Activated T-cell treated with anti-CD3 and anti-CD28 coated beads, Interleukin-2, amount 50 U/mL, for 48 hours (primary cell): ENCODE results near the gene ATG2A.
A peak's percentile ranks its signal among the peaks of the same experiment; 100 is the strongest.

Source experiments
- DNase-seq, 2 experiments: peaks; one replicate each; pipeline ENCODE4 v3.0.0-alpha.2; 2020

ATG2A gene

DNA sequence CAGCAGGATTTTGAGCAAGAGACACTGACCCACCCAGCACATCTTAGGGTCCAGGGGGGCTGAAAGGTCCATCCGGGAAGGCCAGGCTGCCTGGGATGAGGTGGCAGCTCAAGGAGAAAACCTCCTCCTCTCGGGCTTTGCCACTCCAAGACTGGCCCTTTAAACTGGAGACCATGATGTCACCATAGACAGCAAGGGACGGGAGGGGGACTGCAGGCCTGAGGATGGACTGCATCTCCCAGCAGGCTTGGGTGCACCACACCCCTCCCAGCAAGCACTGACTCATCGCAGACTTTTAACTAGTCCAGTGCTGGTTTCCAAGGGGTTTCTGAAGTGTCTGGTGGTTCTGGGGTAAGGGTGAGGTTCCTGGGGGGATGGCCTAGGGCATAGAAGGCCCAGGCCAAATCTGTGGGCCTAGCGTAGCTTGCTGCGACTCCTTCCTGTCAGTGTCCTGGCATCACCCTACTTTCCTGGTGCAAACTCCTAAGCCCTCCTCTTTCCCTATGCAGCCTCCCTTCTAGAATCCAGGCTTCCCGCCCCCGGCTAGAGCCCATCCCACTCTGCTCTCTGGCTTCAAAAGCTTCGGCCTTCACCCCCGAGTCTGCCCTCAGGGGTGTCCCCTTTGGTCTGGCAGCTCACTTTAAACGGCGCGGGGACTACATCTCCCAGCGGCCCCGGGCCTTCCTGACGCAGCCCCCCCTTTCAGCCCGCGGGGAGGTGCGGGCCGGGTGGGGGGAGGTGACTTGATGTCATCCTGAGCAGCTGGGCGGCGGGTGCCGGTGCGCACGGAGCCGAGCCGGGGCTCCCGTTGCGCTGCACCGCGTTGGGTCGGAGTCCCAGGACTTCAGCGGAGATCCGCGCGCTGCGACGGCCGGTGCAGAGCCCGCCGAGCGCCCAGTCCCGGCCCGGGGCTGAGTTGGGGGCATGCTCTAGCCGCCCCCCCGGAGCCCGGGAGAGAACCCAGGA is 7.2 kb upstream of the ATG2A start, which contains the start of gene PPP2R5B:
PPP2R5B (plus strand) TSS at position 746 of the 966 bp plus-strand sequence. CDS start 1,046 bp downstream, outside the sequence.
- DNase-seq, result peak; percentile 92

DNA sequence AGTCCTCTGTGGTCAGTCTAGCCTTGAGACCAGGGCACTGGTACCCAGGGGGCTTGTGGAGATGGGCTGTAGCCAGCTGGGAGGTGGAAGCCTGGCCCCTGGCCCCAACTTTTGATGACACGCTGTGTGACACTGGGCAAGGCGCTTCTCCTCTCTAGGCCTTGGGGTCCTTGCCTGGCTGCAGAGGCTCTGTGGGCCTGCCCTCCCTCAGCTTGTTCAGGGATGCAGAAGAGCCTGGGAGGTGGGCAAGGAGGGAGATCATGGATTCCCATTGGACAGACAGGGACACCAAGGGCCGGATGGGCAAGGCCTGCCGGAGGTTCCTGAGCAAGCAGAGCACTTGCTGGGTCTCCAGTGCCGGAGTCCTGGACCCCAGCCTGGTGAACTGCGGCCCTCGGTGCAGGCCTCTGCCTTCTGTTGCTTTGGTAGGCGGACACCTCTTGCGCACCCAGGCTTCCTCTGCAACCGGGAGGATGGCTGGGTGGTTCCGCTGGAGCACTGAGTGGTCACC is 6.2 kb upstream of the ATG2A start:
- DNase-seq, result no peak

DNA sequence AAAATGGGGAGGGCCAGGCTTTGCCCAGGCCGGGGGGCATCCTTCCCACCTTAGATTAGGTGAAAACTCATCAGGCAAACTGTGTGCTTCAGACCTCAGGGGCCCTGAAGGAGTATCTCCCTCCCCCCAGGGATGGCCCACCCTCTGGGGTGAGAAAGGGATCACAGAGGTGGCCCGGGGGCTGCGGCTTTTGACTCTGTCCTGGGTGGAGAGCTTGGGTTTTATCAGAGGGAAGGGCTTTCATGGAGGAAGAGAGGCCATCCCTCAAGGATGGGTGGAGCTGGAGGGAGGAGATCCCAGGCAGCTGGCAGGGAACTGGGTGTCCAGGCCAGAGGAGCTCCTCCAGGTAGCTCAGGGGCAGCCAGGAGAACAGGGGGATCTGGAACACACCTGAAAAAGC is 4.4 kb upstream of the ATG2A start:
- DNase-seq, result no peak

DNA sequence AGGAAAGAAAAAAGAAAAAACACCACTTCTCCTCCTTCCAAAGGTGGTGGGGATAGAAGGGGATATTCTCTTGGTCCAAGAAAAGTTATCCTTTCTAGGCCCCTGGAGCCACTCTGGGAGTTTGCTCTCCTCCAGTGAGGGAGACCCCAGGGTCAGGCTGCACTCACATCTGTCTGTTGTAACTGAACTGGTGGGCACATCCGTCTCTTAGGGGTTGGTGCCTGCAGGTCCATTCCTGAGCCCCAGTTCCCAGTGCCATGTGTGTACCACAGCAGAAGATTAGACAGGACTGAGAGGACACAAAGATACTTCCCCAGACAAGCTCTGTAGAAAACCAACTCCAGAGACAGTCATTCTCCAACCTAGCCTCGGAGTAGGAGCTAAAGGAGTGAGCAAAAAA is 3.1 kb upstream of the ATG2A start:
- DNase-seq, result no peak

DNA sequence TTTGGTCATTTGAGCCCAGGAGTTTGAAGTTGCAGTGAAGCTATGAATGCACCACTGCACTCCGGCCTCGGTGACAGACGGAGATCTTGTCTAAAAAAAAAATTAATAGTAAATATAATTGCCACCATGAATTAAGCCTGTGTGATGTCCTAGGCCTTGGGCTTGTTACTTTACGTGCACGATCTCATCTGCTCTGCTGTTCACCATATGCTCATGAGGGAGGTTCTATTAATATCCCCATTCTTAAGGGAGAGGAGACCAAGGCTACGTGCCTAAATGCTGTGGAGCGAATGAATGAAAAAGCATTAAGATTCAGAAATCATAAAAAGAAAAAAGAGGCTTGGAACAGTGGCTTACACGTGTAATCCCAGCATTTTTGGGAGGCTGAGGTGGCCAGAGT is 2.6 kb upstream of the ATG2A start:
- DNase-seq, result no peak

DNA sequence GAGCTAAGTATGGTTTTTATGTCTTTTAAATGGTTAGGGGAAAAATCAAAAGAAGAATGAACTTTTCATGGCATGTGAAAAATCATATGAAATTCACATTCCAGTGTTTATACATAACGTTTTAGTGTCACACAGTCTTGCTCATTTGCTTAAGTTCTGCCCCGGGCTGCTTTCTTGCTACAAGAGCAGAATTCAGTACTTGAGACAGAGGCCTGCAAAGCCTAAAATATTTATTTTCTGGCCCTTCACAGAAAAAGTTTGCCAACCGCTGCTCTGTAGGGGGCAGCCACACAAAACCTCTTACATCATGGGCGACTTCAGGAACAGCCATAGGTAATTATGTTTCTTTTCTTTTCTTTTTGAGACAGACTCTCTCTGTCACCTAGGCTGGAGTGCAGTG is 1.0 kb upstream of the ATG2A start:
- DNase-seq, result no peak

DNA sequence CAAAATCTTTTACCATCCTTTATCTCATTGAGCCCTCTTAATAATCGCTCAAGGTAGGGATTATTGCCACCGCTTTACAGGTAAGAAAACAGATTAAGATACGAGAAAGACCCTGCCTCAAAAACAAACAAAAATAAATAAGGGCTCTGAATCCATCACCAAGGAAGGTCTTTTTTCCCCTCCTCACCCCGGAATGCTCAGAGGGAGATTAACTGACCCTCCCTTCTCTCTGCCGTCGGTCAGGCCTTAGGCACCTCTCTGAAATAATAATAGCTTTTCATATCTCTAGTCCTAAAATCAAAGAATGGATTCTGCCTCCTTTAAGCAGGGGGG is 620 bp upstream of the ATG2A start:
- no peak for DNase-seq

DNA sequence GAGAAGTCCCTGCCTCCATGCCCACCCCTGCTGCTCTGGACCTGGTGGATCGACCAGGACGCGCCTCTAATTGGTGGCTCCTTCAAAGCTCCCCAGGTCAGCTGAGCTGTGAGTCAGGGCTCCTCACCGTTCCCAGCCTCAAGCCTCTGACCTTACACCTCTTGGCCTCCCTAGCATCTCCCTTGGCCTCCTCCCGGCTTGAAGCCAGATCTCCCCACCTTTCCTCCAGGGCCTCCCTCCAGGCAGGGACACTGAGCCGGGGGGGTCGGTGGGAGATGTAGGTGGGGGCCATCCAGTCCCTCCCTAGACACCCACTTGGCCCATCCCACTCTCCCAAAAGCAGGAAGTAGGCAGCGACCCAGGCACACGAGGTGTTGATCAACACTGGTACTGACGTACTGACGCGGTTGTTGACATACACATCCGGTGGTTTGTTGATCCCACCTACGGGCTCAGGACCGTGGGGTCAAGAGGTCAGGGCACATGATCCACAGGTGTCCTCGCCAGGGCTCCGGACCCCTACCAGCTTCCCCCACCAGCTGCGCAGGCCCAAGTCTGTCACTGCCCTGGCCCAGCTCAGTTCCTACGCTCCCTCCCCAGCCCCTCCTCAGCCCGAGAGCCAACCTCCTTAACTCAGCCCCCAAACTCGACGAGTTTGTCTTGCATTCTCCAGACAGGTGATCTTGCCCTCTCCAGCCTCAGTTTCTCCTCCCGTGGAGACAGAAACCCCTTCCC is 802 bp downstream of the ATG2A start:
- DNase-seq, result peak; percentile 46 to 48

DNA sequence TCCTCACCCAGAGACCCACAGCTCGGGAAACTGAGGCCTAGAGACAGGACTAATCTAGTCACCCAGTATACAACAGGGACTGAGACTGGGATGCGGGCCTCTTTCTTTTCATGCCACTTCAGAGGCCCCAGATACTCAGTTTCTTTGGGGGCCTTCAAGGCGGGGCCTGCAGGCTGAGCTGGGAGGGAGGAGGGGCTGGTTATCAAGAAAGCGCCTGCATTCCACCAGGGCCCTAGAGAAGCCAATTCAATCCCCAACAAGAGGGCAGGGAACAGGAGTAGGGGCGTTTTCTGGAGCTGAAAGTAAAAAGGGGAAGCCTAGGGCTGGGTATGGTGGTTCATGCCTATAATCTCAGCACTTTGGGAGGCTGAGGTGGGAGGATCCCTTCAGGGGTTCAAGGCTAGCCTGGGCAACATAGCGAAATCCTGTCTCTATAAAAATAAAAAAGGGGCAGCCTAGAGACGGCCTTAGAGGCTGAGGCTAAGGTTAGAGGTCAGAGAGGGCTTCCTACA is 1.6 kb downstream of the ATG2A start:
- no peak for DNase-seq

DNA sequence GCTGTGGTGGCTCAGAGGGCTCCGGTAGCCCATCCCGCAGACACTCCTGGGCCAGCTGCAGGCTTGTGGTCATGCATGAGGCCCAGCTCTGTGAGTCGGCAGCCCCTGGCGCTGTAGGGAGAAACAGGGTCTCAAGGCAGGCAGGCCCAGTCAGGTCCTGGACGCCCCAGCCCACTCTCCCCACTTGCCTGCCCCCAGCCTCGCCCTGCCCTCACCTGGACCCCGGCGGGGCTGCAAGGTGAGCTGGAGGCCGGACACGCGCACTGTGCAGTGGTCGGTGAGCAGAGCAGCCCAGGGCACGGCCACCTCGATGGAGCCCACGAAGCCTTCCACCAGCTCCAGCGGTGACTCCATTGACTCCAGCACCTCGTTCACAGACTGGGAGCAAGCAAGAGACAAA is 2.9 kb downstream of the ATG2A start:
- no peak for DNase-seq

DNA sequence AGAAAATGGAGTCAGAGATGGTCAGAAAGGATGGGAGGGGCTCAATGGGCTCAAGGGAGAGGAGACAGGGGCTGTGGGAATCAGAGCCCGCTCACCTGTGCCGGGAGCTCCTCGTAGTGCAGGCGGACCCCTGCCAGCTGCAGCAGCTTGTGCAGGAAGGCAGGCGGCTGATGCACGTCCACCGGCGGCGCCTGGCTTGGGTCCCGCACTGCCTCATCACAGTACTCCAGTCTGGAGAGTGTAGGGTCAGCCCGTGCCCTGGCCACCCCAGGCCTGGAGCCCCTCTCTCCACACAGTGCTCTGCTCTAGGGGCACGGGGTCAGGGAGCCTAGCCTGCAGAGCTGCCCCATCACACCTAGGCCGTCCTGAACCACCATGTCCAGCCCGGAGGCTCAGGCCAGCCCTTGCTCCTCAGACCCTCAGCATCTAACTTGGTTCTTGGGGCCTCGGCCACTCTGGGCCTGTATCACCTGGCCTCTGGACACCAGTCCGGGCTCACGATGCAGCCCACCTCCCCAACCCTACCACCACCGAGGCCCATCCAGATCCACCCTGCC is 3.8 kb downstream of the ATG2A start:
- no peak for DNase-seq

DNA sequence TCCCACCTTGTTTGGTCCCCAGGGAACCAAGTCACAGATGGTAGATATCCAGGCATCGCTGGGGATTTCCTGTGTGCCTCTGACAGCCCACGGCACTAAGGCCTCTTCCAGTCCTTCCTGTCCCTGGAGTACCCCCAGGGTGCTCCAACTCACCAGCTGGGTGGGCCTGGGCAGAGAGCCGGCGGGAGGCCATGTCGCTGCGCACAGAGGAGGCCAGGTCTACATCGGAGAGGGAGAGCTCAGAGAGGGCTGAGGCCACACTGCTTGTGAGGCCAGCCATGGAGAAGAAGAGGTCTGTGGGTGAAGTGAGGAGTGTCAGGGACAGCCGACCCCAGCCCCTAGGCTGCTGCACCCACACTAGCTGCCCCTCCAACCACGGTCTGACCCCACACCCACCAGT is 5.3 kb downstream of the ATG2A start:
- no peak for DNase-seq

DNA sequence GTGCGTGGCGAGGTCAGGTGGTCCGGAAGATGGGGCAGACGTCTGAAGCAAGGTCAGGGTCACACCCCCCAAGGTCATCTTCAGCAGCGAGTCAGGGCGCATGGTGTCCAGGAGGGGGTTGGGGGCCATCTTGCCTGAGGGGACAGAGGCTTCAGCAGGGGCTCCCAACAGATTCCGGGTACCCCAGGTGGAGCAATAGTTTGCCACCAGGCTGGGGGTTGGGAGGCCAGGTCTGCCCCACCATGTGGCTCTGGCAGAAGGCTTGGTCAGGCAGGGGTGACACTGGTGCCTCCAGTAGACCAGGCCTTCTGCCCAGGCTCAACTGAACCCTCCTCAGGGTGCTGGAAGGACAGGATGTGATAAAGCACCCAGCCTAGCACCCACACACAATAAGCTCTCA is 5.9 kb downstream of the ATG2A start:
- no peak for DNase-seq

DNA sequence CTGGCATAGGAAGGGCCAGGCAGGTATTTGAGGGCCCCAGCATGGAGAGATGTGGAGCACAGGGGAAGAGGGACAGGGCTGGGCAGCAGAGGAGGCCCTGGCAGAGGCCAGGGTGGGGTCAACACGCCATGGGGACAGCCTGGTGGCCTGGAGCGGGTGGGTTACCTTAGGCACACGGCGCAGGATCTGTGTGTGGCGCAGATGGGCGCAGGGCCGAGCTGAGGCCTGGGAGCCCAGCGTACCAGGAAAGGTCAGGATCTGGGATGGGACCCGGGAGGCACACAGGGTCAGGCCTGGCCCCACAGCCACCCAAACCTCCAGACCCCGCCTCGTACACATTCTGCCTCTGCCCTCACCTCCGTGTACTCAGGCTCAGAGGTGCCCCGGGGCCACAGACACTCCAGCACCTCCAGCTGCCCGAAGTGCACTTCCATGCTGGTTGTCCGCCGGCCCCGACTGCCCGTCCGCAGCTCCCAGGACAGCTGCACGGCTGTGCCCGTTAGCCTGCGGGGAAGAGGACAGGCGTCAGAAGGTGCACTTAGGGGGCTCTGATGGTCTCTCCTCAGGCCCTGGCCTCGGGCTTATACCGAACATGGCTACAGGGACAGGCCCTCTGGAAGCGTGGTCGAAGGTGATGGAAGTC is 6.4 kb downstream of the ATG2A start:
- no peak for DNase-seq

DNA sequence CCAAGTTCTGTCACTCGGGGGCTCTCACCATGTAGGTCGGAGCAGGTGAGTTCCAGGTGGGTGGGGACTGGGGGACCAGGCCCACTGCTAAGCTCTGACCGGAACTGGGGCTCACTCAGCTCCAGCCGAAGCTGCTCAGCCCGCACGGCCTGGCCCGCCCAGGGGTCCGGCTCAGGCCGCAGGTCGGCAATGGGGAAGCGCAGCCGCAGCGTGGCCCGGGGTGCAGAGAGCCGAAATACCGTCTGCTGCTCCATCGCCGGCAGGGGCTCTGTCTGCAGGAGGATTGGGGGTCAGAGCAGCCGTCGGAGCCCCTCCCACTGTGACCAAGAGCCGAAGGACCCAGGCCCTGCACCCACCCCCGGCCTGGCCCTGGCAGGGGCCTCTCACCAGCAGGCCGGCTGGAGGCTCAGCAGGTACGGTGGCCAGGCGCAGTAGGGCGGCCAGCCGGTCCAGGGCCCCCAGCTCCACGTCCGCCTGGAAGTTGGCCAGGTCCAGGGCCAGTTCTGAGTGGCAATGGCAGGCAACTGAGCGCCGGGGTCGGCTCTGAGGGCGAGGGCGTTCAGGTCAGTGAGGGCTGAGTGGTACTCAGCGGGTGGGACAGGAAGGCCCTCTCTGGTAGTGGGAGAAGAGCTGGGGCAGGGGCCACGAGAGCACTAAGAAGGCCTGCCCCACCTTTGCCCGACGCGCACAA is 7.2 kb downstream of the ATG2A start:
- no peak for DNase-seq

DNA sequence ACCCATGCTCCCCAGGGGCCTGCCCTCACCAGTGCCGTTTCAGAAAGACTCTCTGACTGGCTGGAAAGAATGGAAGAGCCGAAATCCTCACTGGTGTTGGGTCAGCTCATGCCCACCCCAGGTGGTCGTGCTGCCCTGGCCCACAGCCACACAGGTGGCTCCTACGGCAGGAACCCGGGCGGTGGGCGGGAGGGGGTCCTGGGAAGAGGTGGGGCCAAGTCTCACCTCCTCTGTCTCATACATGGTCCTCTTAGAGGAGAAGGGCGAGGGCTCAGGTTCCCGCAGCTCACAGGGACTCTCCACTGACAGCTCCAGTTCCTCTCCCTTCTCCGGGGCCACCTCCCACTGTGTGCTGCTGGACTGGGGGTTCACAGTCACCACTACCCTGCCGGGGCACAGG is 8.2 kb downstream of the ATG2A start:
- no peak for DNase-seq

DNA sequence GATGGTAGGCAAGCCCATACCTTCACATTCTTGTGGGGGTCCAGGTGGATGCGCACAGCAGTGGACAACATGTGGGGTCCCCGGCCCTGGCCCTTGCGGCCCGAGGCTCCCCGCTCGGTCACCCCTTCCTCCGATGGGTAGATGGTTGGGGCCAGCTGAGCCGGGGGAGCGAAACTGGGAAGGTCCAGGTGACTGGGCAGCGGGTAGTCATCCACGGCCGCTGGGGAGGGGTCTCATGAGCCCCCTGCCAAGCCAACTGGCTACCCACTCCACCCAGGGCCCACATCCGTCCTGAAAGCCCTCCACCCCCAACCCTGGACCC is 10.7 kb downstream of the ATG2A start:
- no peak for DNase-seq

DNA sequence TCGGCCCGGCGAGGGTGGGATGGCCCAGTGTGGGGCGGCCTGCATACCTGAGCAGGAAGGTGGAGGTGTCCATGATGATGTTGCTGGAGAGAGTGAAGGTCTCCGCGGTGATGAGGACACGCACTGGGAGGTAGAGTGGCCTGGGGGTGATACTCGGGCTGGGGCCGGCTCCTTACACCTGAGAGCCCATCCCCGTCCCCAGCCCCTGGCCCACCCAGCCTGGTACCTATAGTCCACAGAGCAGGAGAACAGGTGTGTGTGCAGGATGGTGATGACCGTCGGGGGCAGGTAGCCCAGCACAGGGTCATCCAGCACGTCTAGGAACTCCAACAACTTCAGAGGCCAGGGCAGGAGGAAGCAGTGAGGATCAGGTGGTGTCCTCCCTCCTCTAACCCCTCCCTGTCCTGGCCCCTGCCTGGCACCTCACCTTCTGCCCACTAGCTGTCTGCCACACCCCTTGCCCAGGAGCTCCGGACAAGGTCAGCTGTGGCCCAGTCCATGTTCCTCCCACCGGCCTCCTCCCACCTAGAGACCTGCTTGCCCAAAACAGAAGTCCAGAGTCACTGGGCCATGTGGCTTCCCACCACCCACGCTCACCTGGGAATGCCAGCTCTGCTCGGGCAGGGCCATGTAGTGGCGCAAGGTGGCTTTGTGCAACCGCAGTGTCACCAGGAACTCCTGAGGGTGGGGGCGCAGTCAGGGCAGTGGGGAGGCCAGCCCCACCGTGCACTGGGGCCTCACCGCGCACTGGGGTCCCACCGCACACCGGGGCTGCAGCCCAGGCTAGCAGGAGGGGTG is 11.3 kb downstream of the ATG2A start:
- no peak for DNase-seq

DNA sequence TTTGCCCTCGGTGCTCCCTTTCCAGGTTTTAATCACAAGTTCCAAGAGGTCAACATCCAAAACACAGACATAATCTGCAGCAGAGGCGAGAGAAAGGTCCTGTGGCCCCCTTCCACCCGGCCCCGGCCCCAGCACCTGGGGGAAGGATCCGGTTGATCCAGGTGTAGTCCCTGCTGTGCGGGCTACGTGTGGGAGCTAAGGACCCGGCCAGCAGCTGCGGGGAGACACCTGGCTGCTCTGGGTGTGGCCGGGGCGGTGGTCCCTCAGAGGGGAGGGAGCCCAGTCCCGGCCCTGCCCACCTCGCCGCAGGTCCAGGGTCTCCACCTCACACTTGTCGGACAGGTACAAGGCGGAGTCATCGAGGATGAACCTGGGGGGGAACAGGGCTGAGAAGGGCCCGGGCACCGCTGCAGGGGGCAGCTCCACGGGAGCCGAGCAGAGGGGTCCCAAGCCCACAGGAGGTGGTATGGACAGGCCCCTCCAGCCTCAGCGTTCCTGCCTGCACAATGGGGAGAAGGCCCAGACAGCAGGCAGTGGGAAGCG is 13.6 kb downstream of the ATG2A start:
- no peak for DNase-seq

DNA sequence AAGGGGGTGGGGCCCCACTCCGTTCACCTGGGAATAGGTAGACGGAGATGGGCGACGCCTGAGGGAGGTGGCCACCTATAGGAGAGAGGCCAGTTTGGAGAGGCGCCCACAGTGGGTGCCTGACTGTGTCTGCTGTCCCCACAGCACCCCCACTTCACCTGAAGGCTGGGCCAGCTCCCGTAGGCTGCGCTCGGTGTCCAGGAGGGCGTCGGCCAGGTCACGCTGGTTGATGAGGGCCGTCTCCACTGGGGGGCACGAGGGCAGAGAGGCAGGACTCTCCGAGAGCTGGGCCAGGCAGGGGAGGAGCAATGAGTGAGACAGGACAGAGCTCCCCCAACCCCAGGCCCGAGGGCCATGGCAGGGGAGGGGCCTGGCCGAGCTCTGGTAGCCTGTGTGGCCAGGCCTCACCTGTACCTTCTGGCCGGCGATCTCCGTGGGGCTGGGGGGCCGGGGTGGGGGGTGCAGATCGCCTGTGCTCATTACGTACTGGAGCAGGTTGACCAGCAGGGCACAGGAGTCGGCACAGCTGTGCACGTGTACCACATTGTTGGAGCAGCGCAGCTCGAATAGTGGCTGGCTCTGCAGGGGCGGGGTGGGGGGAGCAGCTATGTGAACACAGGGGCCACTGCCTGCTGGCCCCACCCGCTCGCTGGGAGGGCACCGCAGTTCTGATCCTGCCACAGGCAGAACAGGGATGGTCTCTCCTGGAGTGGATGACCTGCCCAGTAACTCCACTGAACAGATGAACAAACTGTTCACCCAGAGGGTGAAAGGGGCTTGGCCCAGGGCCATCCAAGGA is 14.7 kb downstream of the ATG2A start:
- DNase-seq, result no peak
